CD4-positive, alpha-beta T cell treated with Interleukin-21 for 1 hour (primary cell): ENCODE data around the gene LRRC43.
"Not testable (repeated sequence)": the region's sequence is repeated elsewhere in the genome, so short reads cannot be mapped to it uniquely, and the experiment has no call there.

ENCODE experiments used
- DNase-seq: peaks from one replicate; pipeline ENCODE4 v3.0.0-alpha.2; 2020

The LRRC43 gene

DNA sequence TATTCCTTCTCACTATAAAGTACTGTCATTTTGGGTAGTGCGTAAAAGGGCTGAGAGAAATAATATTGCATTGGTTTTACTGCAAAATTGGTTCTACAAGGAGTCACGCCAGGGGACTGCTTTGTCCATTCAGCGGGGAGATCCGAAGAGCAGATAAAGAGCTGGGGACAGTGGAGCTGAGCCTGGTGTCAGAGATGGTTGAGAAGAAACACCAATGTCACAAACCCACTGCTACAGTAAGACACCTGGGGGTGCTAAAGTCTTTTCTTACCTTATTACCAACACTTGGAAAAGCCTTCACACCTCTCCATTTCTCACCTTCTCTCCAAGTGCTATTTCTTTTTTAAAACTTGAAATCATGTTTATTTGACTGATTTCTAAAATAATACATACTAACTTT lies 23.0 kb upstream of the LRRC43 start:
- no peak for DNase-seq

DNA sequence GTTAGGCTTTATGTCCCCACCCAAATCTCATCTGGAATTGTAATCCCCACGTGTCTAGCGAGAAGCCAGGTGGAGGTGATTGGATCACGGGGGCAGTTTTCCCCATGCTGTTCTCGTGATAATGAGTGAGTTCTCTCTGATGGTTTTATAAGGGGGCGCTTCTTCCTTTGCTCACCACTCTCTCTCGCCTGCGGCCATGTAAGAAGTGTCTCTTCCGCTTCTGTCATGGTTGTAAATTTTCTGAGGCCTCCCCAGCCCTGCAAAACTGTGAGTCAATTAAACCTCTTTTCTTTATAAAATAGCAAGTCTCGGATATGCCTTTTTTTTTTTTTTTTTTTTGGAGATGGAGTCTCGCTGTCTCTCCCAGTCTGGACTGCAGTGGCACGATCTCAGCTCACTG lies 22.2 kb upstream of the LRRC43 start:
- no peak for DNase-seq

DNA sequence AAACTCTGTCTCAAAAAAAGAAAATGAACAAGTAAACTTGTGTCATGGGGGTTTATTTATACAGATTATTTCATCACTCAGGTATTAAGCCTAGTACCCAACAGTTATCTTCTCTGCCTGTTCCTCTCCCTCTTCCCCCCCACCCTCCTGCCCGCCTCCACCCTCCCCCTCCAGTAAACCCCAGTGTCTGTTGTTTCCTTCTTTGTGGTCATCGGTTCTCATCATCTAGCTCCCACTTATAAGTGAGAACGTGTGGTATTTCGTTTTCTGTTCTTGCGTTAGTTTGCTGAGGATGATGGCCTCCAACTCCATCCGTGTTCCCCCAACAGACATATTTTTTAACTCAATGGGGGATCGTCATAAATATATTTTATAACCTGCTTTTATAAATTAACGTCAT lies 21.2 kb upstream of the LRRC43 start:
- peak; percentile 47 for DNase-seq

DNA sequence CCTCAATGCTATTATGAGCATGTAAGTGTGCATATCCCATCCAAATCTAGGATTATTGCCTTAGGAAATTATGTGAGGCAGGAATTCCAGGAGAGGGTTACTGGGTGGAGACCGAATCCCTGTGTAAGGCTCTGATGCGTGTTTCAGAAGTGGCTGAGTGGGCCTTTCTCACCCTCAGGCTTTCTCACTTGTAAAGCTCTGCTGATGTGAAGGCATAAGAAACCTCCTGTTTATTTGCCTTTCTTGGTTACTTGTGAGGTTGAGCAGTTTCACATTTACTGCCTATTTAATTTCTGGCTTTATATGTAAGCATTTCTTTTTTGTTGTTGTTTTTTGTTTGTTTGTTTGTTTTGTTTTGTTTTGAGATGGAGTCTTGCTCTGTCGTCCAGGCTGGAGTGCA lies 19.9 kb upstream of the LRRC43 start:
- DNase-seq = no peak

DNA sequence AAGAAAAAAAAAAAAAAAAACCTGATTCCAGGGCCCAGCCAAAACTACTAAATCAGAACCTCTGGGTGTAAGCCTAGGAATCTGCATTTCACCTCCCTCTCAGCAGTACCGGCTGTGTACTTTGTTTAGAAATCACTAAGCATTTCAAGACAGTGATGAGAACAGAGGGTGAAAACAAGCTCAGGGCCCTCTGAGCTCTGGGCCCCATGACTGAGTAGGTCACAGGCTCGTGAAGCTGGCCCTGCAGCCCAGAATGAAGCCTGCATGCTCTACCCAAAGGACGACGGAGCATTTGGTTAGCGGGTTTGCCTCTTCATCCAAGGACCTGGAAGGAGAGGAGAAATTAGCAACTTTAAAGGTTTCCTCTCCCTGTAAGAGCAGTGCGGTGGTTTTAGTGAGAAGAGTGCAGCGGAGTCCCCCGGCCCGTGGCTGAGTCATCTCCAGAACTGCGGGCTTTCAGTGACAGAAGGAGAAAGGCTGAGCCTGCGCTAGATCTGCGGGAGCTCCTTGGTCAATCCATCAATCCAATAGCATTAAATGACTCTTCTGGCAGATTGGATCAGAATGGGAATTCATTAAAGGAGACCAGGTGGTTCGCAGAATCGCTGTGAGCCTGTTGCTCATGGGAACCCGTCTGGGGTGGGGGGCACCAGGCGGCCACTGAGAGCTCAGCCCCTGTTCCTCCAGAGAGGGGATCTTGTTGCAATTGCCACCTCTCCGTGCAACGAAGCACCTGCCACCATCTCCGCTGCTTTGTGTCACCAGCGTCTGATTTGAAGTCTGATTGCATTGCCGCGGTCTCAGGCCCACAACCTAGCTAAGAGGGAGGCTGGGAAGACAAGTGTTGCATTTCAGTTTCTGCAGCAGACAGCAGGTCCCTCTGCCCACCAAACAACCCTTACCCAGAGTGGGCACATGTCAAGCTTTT lies 16.2 kb upstream of the LRRC43 start:
- DNase-seq = peak; percentile 17

DNA sequence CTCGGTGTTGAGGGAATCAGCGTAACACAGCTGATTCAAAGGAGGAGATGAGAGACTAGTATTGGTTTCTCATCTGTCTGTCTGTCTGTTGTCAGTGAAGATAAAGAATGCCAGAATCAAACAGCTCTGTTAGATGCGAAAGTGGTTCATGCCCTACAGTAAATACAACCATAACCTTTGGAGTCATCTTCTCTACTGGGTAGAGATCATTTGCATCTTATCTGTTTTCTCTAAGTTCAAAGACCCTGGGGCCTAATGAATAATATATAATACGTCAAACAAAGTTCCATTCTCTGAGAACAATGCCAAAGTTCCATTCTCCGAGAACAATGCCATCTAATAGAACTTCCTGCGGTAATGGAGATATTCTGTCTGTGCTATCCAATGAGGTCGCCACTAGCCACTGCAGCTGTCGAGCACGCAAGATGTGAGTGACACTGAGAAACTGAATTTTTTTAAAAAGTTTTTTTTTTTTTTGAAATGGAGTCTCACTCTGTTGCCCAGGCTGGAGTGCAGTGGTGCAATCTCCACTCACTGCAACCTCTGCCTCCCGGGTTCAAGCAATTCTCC lies 15.5 kb upstream of the LRRC43 start:
- DNase-seq = no peak

DNA sequence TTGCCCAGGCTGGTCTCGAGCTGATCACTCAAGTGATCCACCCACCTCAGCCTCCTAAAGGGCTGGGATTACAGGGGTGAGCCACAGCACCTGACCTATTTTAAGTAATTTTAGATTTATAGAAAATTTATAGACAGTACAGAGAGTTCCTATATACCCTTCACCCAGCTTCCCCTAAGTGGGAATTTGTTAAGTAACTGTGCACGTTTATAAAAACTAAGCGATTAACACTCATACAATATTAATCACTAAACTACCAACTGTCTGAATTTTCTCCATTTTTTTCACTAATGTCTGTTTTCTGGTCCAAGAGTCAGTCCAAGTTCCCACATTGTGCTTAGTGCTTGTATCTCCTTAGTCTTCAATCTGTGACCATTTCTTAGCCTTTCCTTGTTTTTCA lies 14.4 kb upstream of the LRRC43 start:
- DNase-seq = no peak

DNA sequence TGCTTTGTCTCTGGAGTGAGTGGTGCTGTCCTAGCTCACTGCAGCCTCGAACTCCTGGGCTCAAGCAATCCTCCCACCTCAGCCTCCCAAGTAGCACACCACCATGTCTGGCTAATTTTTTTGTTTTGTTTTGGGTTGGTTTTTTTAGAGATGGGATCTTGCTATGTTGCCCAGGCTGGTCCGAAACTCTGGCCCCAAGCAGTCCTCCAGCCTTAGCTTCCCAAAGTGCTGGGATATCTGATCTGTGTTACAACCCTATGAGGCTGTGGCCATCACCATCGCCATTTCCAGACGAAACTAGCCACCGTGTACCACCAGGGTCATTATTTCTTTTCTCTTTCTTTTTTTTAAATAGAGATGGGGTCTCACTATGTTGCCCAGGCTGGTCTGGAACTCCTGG lies 11.5 kb upstream of the LRRC43 start:
- DNase-seq = no peak

DNA sequence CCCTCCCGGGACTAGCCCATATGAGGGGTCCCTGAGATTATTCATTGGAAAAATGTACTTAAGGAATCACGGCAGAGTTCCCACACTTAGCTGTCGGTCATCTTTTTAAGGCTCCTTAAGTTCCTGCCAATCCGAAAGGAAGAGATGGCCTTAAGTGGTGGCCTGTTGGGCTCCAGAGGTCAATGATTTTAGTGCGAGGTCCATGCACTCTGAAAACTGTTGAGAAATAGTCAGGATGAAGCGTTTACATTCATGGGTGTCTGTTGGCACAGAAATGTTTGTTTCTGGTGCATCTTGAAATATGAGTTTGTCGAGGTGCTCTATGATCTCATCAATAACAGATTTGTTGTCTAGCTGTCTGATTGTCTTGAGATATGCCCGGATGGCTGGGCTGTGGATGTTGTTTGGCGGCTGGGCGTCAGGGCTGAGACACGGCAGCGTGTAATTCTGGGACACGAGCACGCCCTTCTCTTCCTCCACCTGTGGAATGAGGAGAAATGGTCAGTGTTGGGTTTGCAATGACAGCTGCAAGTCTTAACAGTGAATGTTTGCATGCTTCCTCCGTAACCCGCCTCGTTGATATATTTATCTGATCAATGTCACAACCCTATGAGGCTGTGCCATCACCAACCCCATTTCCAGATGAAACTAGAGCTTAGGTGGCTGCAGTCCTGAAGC lies 10.5 kb upstream of the LRRC43 start:
- DNase-seq = no peak

DNA sequence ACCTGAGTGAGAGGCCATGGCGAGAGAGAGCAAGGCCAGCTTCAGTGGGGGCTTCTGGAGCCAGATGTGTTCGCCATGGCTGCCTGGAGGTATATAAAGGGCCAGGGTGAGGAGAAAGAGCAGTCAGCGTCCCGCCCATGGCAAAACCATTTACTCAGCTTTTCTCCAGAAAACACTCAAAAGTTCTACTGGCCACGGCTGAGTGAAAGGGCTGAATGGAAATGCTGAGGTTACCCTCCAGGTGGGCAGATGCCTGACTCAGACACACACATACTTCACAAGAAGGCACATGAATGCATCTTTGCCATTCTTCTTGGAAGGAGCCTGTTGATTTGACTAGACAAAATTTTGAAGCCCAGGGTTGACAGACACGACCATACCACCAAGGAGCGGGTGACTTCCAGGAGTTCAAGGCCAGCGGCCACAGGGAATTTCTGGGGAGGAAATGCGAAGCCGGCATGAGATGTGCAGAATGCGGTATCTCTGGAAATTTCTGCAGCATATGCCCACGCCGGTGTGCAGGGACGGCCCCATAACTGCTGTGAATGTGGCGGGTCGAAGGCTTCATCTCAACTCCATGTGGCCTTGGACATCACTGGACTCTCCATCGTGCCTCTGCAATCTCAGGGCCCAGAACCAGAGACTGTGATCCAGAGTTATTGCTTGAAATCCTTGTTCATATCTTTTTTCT lies 8.6 kb upstream of the LRRC43 start, which contains the start of gene IL31:
Gene IL31 (minus strand): TSS at position 67 of the 691 bp plus-strand sequence. CDS start 49 bp downstream, at position 18.
- no peak for DNase-seq

DNA sequence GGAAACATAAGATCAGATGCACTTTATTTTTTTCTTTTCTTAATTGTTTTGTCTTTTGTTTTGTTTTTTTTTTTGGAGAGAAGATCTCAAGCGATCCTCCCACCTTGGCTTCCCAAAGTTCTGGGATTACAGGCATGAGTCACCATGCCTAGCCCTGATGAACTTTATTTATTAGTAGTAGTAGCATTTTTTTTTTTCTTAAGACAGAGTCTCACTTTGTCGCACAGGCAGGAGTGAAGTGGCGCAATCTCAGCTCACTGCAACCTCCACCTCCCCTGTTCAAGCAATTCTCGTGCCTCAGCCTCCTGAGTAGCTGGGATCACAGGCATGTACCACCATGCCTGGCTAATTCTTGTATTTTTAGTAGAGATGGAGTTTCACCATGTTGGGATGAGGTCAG lies 6.5 kb upstream of the LRRC43 start:
- not testable (repeated sequence) for DNase-seq

DNA sequence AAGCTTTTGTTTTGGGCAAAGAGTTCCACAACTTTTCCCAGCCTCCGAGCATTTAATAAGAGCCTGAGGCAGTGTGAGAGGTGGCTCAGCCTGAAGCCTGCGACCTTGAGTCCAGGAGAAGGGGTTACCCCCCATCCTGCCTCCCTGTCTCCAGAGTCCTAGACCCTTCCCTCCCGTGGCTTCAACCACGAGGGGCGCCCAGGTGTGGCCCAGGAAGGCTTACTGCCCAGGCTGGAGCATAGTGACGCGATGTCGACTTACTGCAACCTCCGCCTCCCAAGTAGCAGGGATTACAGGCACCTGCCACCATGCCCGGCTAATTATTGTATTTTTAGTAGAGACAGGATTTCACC lies 641 bp downstream of the LRRC43 start:
- DNase-seq = no peak

DNA sequence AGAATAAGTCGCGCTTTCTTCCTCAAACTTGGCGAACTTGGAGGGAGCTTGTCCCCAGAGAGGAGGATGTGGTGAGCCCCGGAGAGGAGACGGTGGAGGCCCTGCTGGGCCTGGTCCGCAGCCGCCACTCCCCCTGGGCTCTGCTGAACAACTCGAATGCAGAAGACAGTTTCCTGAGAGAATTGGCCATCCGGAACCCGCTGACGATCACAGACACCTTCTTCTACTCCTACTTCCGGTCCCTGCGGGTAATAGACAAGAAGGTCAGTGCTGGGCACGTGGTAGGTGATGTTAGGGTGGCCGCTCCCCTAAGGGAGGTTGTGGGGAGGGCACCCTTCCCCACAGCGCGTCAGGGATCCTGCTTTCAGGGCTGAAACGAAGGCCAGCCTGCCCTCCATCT lies 1.6 kb downstream of the LRRC43 start:
- no peak for DNase-seq

DNA sequence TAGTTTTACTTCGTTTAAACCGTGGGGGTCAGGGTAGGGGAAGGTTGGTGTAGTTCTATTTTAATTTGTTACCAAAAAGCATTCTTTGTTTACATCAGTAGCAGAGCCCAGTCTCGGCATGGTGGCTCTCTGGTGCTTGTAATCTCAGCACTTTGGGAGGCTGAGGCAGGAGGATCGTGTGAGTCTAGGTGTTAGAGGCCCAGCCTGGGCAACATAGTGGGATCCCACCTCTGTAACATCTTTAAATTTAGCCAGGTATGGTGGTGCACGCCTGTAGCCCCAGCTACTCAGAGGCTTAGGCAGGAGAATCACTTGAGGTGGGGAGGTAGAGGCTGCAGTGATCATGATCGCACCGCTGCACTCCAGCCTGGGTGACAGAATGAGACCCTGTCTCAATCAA lies 2.2 kb downstream of the LRRC43 start:
- DNase-seq = no peak

DNA sequence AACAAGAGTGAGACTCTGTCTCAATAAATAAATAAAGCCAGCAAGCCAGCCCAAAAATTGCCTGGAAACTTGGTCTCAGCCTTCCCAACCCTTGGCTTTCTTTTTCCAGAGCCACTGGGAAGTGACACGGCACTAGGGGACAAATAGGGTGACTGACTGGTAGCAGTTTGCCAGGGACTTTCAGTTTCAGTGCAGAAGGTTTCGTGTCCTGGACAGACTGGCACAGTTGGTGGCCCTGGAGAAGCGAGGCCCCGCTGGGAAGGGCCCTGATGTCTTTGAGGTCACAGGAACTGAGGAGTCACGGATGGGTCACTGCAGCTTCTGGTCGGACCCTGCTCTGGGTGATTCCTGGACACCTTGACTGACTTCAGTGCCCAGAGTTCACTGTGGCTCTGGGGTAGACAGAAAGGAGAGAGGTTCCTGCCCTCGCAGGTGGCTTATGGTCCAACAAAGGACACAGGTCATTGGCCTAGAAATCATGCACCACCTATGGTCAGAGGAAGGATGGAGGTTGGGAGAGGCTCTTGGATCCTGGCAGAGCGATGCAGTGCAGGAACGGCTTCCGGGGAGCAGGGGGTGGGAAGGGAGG lies 2.7 kb downstream of the LRRC43 start:
- no peak for DNase-seq

DNA sequence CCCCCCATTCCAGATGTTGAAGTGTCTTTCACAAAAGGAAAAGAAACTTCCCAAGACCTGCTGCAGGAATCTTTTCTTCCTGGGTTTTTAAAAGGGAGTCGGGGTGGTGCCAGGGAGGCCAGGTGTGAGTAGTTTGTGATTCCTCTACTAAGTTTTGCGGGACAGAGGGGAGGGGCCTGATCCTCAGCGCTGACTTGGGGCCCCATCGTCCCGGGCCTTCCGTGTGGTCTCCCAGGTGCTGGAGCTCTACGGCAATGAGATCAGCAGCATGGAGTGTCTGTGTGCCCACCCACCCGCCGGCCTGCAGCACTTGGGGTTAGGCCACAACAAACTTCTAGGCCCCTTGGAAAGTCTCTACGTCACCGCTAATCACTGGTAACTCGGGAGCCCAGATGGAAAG lies 4.5 kb downstream of the LRRC43 start:
- DNase-seq = no peak

DNA sequence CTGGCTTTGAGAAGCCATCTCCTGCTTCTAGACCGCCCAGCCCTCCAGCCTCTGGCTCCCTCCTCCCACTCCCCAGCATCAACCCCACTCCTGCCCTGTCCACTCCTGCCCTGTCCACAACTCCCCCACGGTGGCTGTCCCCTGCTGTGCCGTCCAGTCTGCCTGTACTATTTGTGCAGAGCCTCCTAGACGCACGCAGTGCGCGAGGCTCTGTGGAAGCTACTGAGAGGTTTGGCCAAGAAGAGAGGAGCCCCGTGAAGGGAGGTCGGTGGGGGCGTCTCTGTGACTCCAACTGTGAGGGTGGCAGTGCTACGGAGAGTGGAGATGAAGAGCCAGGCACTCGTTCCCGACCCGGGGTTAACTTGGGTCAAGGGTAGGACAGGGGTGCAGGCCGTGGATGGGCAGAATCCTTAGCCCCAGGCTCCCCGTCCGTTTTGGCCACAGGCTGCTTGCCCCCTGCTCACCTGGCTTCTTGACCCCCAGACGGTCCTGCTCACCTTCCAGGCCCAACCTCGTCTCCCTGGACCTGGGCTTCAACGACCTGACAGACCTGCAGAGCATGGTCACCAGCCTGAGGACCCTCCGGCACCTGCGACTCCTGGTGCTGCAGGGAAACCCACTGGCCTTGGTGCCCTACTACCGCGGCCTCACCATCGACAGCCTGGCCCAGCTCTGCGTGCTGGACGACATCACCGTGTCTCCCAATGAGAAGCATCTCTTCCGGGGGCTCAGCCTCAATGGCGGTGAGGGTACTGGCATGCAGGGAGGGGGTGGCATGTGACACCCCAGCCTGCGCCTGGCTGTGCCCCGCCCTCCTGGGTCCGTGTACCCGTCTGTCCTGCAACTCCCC lies 6.9 kb downstream of the LRRC43 start:
- DNase-seq = no peak

DNA sequence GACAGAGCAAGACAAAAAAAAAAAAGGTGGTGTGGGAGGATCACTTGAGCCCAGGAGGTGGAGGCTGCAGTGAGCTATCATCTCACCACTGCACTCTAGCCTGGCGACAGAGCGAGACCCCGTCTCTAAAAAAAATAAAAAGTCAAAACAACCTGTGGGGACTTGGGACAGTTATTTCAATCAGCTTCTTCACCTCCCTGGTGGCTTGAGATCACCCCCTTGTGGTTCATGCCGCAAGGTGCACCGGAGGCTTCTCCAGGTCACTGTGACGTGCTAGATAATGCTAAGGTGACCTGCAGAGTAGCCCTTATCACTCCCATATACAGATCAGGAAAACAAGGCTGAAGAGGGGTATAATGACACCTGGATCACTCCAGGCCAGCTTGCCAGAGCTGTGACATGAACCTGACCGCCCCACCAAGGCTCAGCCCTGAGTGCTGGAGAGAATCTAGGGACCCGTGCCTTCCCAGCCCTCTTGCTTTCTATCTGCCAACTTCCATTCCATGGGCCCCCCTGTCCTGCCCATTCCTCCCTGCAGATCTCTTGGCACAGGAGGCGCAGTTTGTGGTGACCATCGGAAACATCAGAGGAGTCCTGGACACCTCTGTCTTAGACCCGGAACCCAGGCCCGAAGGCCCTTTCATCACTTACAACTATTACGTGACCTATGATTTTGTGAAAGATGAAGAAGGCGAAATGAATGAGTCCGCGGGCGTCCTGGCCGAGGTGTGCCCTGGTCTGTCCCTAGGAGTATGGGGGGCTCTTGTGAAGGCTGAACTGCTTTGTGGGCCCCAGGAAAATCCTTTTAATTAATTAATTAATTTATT lies 8.1 kb downstream of the LRRC43 start:
- peak; percentile 69 for DNase-seq

DNA sequence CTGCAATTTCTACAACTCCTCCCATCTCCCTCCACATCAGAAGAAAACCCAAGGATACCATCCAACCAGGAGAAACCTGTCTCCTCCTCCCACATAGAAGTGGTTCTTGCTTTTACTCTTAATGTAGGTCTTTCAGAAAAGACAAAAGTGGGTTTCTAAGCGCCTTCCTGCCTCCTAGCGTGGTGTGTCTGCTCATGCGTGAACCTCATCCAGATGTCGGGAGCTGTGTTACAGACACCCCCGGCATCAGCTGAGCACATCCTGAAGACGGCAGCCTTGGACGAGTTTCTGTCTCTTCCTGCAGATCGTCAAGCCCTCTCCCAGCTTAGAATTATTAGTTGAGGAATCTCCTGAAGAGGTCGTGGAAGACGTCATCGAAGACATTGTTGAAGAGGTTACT lies 9.5 kb downstream of the LRRC43 start:
- DNase-seq = no peak

DNA sequence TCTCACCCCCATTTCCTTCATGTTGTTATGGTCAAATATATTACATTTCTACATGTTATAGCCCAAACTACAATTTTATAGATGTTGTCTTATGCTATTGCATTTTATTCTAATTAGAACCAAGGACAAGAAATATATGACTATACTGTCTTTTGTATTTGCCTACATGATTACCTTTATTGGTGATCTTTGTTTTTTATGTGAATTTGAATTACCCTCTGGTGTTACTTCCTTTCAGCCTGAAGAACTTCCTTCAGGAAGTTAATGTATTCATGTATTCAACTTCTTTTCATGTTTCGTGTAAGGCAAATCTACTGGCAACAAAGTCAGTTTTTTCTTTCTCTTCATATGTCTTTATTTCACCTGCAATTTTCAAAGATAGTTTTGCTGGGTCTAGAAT lies 11.9 kb downstream of the LRRC43 start:
- no peak for DNase-seq

DNA sequence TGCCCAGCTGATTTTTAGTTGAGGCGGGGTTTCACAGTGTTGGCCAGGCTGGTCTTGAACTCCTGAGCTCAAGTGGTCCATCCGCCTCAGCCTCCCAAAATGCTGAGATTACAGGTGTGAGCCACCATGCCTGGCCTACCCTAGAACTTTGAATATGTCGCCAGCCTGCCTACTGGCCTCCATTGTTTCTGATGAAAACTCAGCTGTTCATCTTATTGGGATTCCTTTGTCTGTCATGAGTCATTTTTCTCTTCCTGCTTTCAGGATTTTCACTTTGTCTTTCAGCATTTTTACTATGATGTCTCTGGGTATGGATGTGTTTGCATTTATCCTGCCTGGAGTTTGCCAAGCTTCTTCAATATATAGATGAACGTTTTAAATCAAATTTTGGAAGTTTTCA lies 12.5 kb downstream of the LRRC43 start:
- DNase-seq = no peak
